ENCODE results near the gene MEP1A. TPM values are rescaled to one million over a fixed set of nuclear protein-coding genes. Genes with fewer than 3 reads are reported as not detected.
"Not testable (repeated sequence)": the region's sequence is repeated elsewhere in the genome, so short reads cannot be mapped to it uniquely, and the experiment has no call there.

Gene MEP1A
- polyA plus RNA-seq, 3 donors = 0.26 TPM; not detected in 2

DNA sequence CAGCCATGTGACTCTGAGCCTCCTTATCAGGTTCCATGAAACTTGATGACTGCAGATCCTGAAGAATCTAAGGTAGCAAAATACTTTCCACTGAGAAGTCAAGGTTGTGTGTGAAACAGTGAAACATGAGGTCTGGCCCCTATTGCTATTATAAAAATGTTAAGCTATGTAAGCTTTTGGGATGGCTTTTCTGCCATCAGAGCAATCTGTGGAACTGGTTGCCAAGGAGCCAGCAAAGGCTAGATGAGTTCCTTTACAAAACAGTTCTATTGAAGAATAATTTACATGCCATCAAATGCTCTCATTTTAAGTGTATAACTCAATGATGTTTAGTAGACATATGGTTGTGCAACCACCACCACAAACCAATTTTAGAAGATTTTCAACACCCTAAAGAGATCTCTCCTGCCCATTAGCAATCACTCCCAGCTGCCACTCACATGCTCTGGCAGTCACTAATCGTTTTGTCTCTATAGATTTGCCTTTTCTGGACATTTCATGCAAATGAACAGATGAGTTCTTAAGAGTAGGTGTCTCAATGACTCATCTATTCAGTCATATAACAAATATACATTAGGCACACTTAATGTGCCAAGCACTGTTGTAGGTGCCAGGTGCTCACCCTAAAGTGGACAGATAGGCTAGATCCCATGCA lies 19.9 kb upstream of the MEP1A start:
- DNase-seq (ENCODE audit: extremely low read depth in 1 of 11, low read depth in 9 of 11, low spot score in 4 of 11) = no peak

DNA sequence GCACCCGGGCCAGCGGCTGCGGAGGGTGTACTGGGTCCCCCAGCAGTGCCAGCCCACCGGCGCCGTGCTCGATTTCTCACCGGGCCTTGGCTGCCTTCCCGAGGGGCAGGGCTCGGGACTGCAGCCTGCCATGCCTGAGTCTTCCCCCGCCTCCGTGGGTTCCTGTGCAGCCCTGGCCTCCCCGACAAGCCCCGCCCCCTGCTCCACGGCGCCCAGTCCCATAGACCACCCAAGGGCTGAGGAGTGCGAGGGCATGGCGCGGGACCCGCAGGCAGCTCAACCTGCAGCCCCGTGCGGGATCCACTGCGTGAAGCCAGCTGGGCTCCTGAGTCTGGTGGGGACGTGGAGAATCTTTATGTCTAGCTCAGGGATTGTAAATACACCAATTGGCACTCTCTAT lies 18.5 kb upstream of the MEP1A start:
- DNase-seq (ENCODE audit: extremely low read depth in 1 of 11, low read depth in 9 of 11, low spot score in 4 of 11) = not testable (repeated sequence)

DNA sequence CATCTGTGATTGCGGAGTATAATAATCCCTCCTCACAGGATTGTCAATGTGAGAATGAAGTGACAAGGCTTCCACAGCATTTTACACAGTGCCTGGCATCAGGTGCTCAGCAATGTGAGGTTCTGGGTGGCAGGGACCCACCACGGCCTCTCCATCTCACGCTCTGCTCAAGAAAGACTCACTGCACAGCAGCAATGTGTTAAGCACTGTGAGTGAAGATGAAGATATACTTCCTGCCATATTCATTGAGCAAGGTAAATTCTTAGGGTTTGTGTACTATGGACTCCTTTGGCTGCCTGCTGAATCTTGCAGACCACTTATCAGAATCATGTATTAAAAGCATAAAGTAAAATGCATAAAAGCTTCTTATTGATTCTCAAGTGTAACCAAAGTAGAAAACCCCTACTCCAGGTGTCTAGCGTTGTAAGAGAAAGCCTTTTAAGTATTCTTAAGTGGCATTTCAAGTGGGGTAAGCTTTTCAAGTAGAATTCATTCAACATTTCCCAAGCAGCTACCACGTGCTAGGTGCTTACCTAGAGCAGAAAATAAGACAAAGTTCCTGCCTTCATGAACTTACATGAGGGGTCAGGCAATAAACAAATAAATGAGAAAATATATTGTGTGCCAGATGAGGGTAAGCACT lies 17.0 kb upstream of the MEP1A start:
- DNase-seq (ENCODE audit: extremely low read depth in 1 of 11, low read depth in 9 of 11, low spot score in 4 of 11) = no peak

DNA sequence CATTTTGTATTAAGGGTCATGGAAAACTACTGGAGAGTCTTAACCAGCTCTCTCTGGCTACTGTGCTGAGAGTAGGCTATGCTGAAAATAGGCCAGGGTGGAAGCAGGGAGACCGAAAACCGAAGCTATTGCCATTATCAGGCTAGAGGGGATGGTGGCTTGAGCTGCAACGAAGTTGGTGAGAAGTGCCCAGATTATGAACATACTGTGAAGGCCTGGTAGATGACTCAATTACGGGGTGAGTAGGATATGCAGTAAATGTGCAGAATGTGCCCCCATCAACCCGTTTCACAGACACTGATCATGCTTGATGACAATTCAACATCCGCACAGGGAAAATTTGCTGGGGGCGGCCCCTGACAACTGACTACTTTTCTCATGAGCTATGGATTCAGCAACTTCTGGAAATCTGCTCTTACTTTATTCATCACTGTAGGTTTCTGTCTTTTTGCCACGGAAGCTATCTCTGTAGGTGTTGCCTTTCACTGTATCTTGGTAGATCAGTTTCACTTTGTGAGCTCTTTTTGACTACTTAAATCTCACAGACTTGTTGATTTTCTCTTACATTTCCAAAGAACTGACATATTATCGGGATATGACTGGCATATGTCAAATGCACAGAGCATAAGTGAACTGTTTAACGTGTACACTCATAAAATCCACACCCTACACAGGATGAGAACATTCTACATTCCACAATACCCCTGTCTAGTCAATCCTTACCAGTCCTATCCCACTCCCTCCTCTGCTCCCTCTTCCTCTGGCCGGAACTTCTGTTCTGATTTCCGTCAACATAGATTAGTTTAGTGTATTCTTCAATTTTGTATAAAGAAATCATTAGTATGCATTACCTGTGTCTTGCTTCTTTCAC lies 15.5 kb upstream of the MEP1A start:
- DNase-seq (ENCODE audit: extremely low read depth in 1 of 11, low read depth in 9 of 11, low spot score in 4 of 11) = no peak

DNA sequence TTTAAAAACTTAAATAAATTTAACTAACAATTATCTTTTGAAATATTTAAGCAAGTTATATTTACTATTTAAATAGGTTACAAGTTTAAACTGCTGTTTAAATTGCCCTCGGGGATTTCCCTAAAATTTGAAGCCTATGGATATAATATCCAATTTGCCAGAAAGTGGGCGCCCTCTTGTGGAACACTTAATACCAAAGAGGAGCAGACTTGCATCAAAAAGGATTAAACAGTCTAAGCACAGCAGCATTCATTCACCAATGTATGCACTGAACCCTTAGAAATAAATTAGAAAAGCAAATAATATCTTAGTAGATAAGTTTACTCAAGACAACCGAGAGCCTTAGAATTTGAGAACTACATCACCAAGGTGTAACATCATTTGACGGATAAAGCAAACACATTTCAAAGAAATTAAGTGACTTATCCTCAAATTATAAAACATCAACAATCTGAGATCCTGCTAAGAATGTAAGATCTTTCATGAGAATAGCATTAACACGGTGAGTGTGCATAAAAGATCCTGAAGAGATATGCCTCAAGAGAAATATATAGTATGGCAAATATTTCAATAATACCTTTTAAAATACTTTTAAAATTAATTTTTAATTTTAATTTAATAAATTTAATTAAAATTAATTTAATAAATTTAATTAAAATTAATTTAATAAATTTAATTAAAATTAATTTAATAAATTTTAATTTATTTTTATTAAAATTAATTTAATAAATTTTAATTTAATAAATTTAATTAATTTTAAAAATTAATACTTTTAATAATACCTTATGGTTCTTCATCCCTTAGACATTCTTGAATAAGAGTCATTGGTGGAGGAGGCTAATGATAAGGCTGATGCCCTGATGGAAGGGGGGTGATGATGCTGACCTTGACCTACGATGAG lies 11.5 kb upstream of the MEP1A start:
- DNase-seq (ENCODE audit: extremely low read depth in 1 of 11, low read depth in 9 of 11, low spot score in 4 of 11) = peak; percentile 31 to 75 (median 57)

DNA sequence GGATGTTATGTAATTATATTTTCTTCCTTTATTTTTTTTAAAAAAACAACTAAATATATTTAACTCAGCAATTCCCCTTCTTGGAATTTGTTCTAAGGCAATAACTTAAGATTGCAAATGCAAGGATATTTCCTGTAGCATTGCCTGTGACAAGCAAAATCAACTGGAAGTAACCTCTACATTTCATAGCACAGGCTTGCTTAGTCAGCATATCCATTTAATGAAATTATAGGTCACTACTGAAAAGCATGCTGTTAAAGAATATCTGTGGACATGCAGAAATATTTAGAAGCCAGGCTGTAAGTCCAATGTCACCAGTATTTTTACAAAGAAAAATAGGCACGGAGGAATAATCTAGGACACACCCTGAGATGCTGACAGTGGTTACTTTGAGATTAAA lies 8.7 kb upstream of the MEP1A start:
- no peak for DNase-seq (ENCODE audit: extremely low read depth in 1 of 11, low read depth in 9 of 11, low spot score in 4 of 11)

DNA sequence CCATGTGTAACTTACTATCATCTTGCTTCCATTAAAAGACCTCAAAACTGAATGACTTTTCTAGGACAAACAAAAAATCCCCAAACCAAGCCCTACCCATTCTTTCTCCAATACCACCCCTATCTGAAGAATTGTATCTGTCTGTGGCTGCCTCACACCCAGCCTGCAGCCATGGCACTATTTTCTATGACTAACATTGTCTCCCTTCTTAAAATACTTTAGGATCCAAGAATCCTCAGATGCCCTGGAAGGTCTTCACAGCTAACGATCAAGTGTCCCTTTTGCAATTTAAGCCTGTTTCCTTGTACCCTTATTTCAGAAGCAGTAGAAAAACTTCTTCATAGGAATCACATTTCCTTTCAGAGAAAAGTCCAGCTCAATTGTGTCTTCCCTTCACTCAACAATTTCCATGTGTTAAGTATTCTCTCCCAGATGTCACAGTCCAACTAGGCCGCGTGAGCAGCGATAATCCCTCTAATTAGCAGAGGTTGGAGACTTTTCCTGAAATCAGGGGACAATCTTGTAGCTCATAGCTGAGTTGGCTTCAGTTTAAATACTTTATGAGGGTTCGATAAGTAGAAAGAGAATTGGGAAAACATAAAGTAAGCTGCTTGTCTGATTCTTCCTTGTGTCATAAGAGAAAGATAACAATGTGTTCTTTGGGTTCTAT lies 5.2 kb upstream of the MEP1A start:
- DNase-seq (ENCODE audit: extremely low read depth in 1 of 11, low read depth in 9 of 11, low spot score in 4 of 11) = no peak

DNA sequence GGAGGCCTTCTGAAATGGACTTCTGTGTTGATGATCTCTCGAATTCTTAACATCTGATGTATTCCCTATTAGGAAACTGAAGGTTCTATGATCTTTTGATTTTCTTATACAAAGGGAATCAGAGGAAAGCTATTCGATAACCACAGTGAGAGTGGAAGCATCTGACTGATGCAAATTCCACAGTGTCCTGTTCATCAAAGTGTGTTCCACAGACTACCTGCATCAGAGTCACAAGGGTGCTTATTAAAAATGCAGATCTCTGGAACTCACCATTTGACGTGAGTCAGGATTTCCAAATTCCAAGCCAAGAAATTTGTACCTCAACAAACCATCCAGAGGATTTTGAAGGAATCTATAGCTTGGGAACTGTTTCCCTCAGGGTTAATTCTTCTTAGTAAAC lies 4.4 kb upstream of the MEP1A start:
- no peak for DNase-seq (ENCODE audit: extremely low read depth in 1 of 11, low read depth in 9 of 11, low spot score in 4 of 11)

DNA sequence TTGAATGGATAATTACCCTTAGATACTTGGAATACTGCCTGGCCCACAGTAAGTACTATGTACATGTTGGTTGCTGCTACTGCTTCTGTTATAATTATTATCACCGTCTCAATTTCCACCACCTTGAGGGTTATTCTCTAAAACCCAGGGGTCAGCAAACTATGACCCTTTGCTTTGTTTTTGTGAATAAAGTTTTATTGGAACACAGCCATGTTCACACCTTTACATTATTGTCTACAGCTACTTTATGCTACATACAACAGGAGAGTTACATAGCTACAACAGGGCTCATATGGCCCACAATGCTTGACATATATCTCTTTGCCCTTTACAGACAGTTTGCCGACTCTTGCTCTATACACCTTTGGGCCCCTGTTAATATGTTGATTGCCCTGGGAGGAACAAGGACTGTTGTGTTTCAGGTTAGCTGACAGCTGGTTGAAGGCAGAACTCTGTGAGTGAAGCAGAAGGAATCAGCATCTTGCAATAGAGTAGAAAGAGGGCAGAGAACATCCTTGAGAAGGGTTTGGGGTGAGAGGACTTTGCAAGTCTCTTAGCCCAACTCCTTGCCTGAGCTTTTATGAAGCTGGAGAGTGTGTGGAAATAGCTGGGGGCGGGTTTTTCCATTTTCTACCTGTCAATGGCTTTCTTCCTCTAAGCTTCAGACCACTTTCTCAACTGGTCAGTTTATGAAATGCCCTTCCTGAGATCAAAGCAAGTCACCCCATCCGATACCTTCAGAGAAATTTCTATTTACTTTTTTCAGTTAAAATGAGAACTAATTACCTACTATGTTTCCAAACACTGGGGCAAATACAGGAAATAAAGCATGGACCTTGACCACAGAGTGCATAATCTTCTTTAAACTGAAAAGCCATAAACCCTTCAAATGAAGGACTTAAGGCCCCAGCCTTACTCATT lies 3.5 kb upstream of the MEP1A start:
- DNase-seq (ENCODE audit: extremely low read depth in 1 of 11, low read depth in 9 of 11, low spot score in 4 of 11) = no peak

DNA sequence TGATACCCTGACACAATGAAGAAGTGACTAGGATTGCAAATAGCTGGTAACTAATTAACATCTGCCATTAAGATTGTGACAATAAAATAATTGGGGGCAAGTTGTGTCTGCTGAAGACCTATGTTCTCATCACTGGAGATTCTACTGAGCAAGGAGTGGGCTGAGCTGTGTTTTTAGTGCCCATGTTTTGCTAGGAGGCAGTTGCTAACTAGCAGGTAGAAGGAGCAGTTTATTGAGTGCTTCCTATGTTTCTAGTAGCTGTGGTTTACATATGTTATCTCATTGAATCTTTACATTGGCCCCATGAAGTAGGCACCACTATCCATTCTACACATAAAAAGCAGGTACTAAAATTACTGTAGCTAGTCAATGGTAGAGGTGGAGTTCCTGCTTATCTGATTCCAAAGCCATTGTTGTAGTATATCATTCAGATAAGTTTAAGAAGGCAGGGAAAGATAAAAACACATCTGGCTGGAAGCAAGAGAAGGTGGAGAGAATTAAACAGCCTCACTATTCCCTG lies 2.8 kb upstream of the MEP1A start:
- no peak for DNase-seq (ENCODE audit: extremely low read depth in 1 of 11, low read depth in 9 of 11, low spot score in 4 of 11)

DNA sequence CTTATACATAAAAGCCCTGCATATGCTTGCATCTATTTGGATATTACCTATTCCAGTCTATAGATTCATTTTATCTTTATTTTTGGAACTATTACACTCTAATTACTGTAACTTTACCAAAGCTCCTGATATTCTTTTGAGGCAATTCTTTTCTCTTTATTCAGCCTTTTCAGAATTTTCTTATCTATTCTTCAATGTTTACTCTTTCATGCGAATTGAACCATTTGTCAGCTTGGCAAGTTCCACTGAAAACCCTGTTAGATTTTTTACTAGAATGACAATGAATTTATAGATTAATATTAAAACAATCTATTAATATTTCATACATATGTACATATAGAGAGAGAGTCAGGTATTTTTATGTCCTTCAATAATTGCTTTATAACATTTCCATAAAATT lies 554 bp upstream of the MEP1A start:
- DNase-seq (ENCODE audit: extremely low read depth in 1 of 11, low read depth in 9 of 11, low spot score in 4 of 11) = no peak

DNA sequence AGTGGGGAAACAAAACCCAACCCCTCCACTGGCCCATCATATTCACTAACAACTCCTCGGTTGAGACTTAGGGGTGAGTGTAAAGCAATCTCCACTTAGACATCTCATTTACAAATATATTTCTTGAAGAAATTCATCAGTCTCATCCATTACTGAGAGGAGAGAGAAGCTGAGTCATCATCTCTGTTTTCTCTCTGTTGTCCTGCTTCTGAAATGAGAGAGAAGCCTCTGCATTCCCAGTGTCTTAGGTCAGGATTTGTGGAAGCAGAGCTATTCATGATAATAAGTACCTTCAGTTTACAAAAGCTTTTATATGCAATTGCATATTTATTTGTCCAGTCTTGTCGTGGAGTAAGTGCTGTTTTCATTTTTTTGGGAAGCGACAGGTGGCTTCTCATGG lies 879 bp downstream of the MEP1A start:
- DNase-seq (ENCODE audit: extremely low read depth in 1 of 11, low read depth in 9 of 11, low spot score in 4 of 11) = no peak

DNA sequence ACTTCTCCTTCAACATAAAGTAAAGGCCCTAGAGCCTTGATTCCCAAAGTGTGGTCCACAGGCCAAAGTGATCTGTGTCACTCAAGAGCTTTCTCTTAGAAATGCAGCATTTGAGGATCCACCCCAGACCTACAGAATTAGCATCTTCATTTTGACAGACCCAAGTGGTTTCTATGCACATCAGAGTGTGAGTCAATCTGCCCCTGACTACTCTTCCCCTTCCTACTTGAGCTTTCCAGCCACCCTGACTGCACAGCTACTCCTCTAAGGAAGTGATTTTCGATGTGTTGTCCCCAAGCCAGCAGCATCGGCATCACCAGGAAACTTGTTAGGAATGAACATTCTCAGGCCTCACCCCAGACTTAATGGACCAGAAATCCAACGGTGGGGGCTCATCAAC lies 2.6 kb downstream of the MEP1A start:
- no peak for DNase-seq (ENCODE audit: extremely low read depth in 1 of 11, low read depth in 9 of 11, low spot score in 4 of 11)

DNA sequence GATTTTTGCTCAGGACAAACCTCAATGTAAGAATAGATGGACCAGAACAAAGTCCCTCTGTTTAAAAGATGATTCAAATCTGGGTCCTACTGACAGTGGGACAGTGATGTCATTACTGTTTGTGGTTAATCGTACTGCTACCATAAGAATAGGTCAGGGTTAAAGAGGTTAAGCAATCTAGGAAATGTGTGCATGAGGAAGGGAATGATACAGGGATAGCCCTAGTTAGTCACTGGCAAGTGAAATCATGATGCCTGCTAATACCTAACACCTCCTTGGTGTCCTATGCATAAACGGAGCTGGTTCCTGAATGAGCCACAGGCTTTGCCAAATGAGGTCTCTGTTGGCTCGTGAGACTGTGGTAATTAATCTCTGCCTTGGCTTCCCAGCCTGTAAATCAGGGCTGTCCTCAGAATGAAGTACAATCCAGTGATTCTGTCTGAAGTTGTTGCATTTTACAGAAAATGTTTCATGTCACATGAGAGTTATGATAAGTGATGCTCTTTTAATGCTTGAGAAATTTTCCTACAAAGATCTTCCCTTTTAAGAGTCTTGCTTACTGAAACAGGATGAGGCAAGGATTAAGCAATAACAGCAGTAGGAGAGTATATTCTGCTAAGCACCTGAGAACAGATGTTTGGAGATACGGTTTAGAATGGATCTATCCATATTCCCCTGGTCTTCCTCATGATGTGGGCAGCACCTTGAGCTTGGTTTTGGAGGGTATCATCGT lies 3.8 kb downstream of the MEP1A start:
- no peak for DNase-seq (ENCODE audit: extremely low read depth in 1 of 11, low read depth in 9 of 11, low spot score in 4 of 11)

DNA sequence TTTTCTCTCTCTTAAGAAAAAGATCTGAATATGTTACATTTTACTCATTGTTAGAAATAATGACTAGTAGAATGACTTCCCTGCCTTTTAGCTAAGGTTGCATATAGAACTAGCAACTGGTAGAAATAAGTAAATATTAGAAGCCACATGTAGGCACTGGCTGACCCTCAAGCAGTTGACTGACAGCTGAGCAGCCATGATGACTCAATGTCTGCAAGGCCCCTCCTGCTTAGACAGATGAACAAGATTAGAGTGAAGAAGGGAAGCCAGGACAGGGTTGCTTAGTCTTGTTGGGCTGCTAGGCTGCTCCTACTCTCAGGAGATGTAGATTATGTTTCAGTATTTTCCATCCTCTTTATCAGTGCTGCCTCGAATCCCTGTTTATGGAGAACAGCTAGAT lies 6.5 kb downstream of the MEP1A start:
- no peak for DNase-seq (ENCODE audit: extremely low read depth in 1 of 11, low read depth in 9 of 11, low spot score in 4 of 11)

DNA sequence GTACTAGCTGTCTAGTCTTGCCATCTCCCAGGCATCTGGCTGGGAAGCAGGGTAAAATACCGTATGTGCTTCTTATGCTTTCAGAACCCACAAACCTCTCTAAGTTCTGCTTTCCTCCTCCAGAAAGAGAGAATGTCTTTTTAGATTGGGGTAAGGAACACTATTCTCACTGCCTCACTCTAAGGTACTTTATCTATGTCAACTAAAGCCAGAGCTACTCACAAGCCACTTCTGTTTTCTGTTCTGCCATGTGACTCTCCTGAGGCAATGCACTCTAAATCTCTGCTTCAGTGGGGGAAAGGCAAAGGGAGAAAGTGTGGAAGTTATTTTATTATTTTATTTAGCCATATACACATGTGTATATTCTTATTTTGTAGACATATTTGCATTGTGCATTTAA lies 15.6 kb downstream of the MEP1A start:
- no peak for DNase-seq (ENCODE audit: extremely low read depth in 1 of 11, low read depth in 9 of 11, low spot score in 4 of 11)

DNA sequence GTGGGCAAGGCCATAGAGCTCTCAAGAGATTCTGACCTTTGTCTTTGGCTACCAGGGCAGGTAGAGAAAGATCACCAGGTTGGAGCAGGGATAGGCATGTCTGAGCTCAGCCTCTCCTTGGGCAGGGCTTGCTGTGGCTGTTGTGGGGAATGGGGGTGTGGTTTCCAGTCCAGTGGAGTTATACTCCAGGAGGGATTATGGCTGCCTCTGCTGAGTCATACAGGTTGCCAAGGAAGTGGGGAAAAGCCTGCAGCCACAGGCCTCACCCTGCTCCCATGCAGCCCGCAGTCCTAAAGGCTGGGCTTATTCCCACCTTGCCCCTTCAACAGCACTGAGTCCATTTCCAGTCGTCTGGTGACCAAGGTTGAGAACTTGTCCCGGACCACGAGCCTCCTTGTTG lies 21.9 kb downstream of the MEP1A start:
- DNase-seq (ENCODE audit: extremely low read depth in 1 of 11, low read depth in 9 of 11, low spot score in 4 of 11) = no peak

Data from renal cortex interstitium (tissue), 11 donors.